ENCODE measurements around the gene BMP5.

BMP5 gene

DNA sequence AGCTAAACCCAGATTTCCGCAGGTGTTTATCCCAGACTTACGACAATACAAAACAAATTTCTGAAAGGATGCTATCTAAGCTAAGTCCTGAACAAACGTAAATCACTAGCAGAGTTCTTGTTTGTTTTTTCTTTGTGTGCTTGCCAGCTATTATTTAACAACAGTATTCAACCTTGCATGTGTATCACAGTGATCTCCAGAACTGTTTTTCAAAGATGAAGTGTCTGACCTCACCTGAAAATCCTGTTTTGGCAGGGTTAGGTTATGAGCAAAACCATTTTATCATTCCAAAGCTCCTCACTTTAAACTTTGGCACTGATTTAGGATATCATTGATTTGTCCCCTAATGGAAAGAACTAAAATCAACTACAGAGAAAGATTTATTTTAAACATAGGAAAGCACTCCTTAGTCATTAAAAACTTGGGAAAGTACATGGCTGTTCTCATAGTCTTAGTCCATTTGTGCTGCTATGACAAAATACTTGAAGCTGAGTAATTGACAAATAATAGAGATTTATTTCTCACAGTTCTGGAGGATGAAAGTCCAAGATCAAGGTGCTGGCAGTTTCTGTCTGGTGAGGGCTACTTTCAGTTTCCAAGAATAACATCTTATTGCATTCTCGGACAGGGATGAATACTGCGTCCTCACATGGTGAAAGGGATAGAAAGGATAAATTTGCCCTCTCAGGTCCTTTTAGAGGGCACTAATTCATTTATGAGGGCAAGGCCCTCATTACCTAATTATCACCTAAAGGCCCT lies 20.8 kb upstream of the BMP5 start:
- H3K4me1 Mint-ChIP-seq (ENCODE audit: low read depth): no peaks in the 10 kb centered on the region
- H3K27me3 Mint-ChIP-seq: no peaks in the 10 kb centered on the region
- H3K9me3 Mint-ChIP-seq: no peaks in the 10 kb centered on the region
- intact Hi-C loops (cut with micrococcal nuclease): no loop called here
- H3K36me3 Mint-ChIP-seq (ENCODE audit: low read depth): no peaks in the 10 kb centered on the region
- H3K4me3 Mint-ChIP-seq: no peak overlapping the region
- H3K27ac Mint-ChIP-seq: no peak overlapping the region

GRCh38 chr6:55892749-55893357 lies 17.5 kb upstream of the BMP5 start:
- H3K9me3 Mint-ChIP-seq: no peaks in the 10 kb centered on the region
- H3K27ac Mint-ChIP-seq: no peak overlapping the region
- no peak overlapping the region for H3K4me3 Mint-ChIP-seq
- intact Hi-C loops (cut with micrococcal nuclease): no loop called here
- H3K4me1 Mint-ChIP-seq (ENCODE audit: low read depth): no peaks in the 10 kb centered on the region
- H3K36me3 Mint-ChIP-seq (ENCODE audit: low read depth): no peaks in the 10 kb centered on the region
- no peaks in the 10 kb centered on the region for H3K27me3 Mint-ChIP-seq

DNA sequence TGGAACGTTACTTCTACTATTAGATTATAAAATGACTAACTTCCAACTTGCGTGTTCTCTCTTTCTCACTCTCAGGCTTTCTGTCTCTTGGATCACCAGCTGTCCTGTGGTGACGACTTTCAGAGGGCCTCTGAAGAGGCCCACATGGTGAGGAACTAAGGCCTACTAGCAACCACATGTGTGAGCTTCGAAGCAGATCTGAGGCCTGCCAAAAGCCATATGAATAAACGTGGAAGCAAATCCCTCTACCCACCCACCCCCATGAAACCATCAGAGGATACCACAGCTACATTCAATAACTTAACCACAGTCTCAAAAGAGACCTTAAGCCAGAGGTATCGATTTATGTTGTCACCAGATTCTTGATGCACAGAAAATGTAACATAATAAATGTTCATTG lies 13.5 kb upstream of the BMP5 start:
- intact Hi-C loops (cut with micrococcal nuclease): no loop called here
- no peak overlapping the region for H3K27ac Mint-ChIP-seq
- no peak overlapping the region for H3K4me3 Mint-ChIP-seq
- no peaks in the 10 kb centered on the region for H3K27me3 Mint-ChIP-seq
- no peaks in the 10 kb centered on the region for H3K9me3 Mint-ChIP-seq
- no peaks in the 10 kb centered on the region for H3K36me3 Mint-ChIP-seq (ENCODE audit: low read depth)
- H3K4me1 Mint-ChIP-seq (ENCODE audit: low read depth): no peaks in the 10 kb centered on the region

GRCh38 chr6:55886185-55886836 lies 10.9 kb upstream of the BMP5 start:
- Mint-ChIP-seq H3K27me3 (no peaks in the 10 kb centered on the region), H3K4me3 (no peak overlapping the region), H3K4me1 (ENCODE audit: low read depth) (no peaks in the 10 kb centered on the region), H3K9me3 (no peaks in the 10 kb centered on the region), H3K36me3 (ENCODE audit: low read depth) (no peaks in the 10 kb centered on the region), H3K27ac (no peak overlapping the region)
- intact Hi-C loops (cut with micrococcal nuclease): no loop called here

DNA sequence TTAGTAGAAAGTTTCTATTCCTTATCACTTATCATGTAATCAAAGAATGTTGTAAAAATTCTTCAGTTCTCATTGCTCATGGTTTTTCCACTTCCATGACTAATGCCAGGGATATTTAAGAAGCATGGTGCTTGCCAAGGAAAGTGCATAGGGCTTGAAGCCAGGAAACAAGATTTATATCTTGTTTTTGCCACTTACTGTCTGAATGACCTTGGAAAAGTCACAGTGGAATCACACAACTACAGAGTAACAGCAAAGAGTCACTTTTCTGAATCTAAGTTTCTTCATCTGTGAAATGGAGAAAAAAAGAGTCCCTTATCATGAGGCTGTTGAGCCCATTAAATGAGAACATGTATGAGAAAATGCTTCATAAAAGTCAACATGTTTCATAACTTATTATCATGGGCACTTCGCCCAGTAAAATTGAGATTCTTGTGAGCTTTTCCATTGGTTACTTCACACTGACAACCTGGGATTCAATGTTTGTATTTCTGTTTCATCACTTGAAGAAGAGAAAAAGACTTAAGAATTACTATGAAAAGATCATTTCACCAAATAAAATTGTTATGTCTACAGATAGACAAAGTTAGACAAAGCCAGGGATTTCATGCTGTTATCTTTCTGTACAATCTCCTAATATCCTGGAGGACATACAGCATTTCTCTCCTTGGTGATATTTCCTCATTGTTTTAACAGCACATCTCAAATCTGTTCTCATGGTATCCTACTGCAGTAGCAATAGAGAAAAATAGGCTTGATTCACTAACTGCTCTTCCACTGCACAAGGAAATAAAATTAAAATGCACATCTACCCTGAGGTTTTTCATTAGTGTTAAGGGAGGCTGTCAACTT lies 7.6 kb upstream of the BMP5 start:
- Mint-ChIP-seq H3K4me3 (no peak overlapping the region), H3K9me3 (no peaks in the 10 kb centered on the region), H3K27me3 (no peaks in the 10 kb centered on the region), H3K4me1 (ENCODE audit: low read depth) (no peaks in the 10 kb centered on the region), H3K27ac (no peak overlapping the region), H3K36me3 (ENCODE audit: low read depth) (no peaks in the 10 kb centered on the region)
- intact Hi-C loops (cut with micrococcal nuclease): no loop called here

- intact Hi-C loops (cut with micrococcal nuclease): no loop called here
- Mint-ChIP-seq H3K4me1 (ENCODE audit: low read depth) (no peaks in the 10 kb centered on the region), H3K27ac (no peak overlapping the region), H3K4me3 (no peak overlapping the region), H3K27me3 (no peaks in the 10 kb centered on the region), H3K9me3 (no peaks in the 10 kb centered on the region), H3K36me3 (ENCODE audit: low read depth) (no peaks in the 10 kb centered on the region)
Observed at GRCh38 chr6:55877283-55877682, 1.9 kb upstream of the BMP5 start.

DNA sequence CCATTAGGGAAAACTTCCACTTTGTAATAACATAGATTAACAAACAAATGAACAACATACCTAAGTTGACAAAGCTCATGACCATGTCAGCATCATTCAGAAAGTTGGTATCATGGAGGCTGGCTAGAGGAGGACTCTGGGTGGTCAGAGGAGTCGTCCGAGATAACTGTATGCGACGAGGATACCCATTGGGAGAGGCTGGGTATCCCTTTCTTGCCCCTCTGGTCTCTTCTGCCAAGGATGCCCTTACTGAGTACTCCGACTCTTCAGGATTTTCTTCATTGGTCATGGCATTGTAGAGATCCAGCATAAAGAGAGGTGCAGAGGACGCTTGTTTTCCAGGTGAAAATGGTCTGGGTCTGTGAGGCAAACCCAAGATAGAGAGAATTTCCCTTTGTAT lies 1.1 kb downstream of the BMP5 start:
- no peak overlapping the region for H3K4me3 Mint-ChIP-seq
- H3K4me1 Mint-ChIP-seq (ENCODE audit: low read depth): no peaks in the 10 kb centered on the region
- intact Hi-C loops (cut with micrococcal nuclease): no loop called here
- no peaks in the 10 kb centered on the region for H3K36me3 Mint-ChIP-seq (ENCODE audit: low read depth)
- H3K27me3 Mint-ChIP-seq: no peaks in the 10 kb centered on the region
- no peak overlapping the region for H3K27ac Mint-ChIP-seq
- H3K9me3 Mint-ChIP-seq: no peaks in the 10 kb centered on the region

DNA sequence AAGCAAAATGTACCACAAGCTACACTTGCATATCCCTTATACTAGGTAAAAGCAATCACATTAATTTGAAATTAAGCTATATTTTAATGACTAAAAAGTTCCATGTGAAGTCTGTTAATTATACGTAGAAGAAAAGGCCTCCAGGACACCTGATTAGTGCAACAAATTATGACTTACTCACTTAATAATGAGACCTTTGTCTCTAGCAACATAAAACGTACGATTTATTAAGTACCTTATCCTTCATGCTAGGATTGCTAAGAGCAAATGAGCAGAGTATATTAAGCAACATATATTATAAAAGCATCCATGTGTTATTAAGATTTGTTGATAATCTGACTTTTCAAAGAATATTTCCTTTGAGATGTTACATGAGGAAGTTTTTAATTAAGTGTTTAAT lies 2.5 kb downstream of the BMP5 start:
- H3K4me1 Mint-ChIP-seq (ENCODE audit: low read depth): no peaks in the 10 kb centered on the region
- H3K36me3 Mint-ChIP-seq (ENCODE audit: low read depth): no peaks in the 10 kb centered on the region
- no peak overlapping the region for H3K4me3 Mint-ChIP-seq
- no peaks in the 10 kb centered on the region for H3K9me3 Mint-ChIP-seq
- intact Hi-C loops (cut with micrococcal nuclease): no loop called here
- H3K27me3 Mint-ChIP-seq: no peaks in the 10 kb centered on the region
- H3K27ac Mint-ChIP-seq: no peak overlapping the region

DNA sequence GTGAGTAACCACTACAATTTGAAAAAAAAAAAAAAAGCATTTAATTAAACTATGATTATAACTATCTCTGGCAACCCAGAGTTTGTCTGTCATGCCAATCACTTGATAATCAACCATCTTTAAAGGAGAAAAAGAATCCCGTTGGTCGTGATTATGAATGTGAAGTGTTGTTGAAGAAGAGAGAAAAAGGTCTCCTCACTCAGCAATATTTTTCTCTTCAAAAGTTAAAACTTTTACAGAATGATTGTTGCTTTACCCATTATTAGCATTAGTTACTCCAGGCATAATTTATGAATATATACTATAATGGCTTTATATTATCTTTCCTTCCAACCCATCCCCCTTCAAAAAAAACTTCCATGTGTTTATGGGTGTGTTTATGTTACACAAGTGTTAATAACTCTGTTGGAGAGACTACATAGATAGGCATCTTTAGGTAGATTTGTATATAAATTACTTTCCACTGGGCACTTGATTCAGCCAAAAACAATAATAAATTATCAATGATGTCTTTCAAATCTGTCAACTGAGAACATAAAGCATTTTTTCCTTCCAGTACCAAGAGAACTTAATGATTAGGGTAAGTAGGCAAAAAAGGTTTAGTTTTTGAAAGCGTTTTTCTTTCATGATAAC lies 5.1 kb downstream of the BMP5 start:
- Mint-ChIP-seq H3K4me1 (ENCODE audit: low read depth) (no peaks in the 10 kb centered on the region), H3K27ac (no peak overlapping the region), H3K27me3 (no peaks in the 10 kb centered on the region), H3K4me3 (no peak overlapping the region), H3K9me3 (no peaks in the 10 kb centered on the region), H3K36me3 (ENCODE audit: low read depth) (no peaks in the 10 kb centered on the region)
- intact Hi-C loops (cut with micrococcal nuclease): no loop called here

DNA sequence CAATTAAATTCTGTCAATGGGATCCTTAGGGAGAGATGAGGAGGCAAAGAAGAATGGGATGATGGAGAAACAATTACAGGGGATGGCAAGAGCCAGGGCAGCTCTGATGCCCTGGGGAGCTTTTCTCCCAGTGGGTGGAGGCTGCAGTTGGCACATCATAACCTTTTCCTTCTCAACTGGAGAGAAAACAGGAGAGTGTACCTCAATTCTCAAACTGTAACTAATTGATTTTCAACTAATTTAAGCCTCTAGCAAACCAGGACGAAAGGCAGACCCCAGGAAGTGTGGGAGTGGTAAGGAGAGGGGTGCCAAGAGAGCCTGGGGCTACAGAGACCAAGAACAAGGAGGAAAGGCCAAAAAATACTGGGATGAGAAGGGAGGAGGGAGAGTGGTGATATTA lies 5.7 kb downstream of the BMP5 start:
- intact Hi-C loops (cut with micrococcal nuclease): no loop called here
- H3K27ac Mint-ChIP-seq: no peak overlapping the region
- no peak overlapping the region for H3K4me3 Mint-ChIP-seq
- H3K4me1 Mint-ChIP-seq (ENCODE audit: low read depth): no peaks in the 10 kb centered on the region
- H3K27me3 Mint-ChIP-seq: no peaks in the 10 kb centered on the region
- no peaks in the 10 kb centered on the region for H3K36me3 Mint-ChIP-seq (ENCODE audit: low read depth)
- H3K9me3 Mint-ChIP-seq: no peaks in the 10 kb centered on the region

GRCh38 chr6:55868771-55869479 lies 6.5 kb downstream of the BMP5 start:
- Mint-ChIP-seq H3K4me1 (ENCODE audit: low read depth) (no peaks in the 10 kb centered on the region), H3K36me3 (ENCODE audit: low read depth) (no peaks in the 10 kb centered on the region), H3K27ac (no peak overlapping the region), H3K4me3 (no peak overlapping the region), H3K9me3 (no peaks in the 10 kb centered on the region), H3K27me3 (no peaks in the 10 kb centered on the region)
- intact Hi-C loops (cut with micrococcal nuclease): no loop called here

DNA sequence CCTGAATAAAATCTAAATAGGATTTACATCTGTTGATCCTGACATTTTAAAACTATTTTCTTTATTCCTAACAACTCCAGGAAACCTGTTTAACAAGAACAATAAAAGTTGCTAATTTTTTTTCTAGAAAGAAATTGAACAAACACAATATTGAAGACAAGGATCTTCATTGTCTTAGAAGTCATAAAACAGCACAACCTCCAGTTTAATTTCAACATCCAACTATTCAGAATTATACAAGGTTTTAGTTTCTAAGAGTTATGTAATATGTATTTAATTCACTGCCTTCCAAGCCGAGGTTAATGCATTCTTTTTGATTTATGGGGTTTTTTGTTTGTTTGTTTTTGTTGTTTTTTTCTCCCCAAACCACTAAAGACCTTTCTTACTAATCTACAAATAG lies 7.2 kb downstream of the BMP5 start:
- H3K36me3 Mint-ChIP-seq (ENCODE audit: low read depth): no peaks in the 10 kb centered on the region
- no peak overlapping the region for H3K4me3 Mint-ChIP-seq
- H3K27ac Mint-ChIP-seq: no peak overlapping the region
- H3K4me1 Mint-ChIP-seq (ENCODE audit: low read depth): no peaks in the 10 kb centered on the region
- intact Hi-C loops (cut with micrococcal nuclease): no loop called here
- no peaks in the 10 kb centered on the region for H3K27me3 Mint-ChIP-seq
- H3K9me3 Mint-ChIP-seq: no peaks in the 10 kb centered on the region

- no peak overlapping the region for H3K4me3 Mint-ChIP-seq
- H3K27me3 Mint-ChIP-seq: no peaks in the 10 kb centered on the region
- no peak overlapping the region for H3K27ac Mint-ChIP-seq
- intact Hi-C loops (cut with micrococcal nuclease): no loop called here
- no peaks in the 10 kb centered on the region for H3K4me1 Mint-ChIP-seq (ENCODE audit: low read depth)
- no peaks in the 10 kb centered on the region for H3K36me3 Mint-ChIP-seq (ENCODE audit: low read depth)
- no peaks in the 10 kb centered on the region for H3K9me3 Mint-ChIP-seq
Observed at GRCh38 chr6:55866128-55866527, 9.3 kb downstream of the BMP5 start.

Data from dendritic cell treated with granulocyte-macrophage colony-stimulating factor and Interleukin-4, amounts not matched to agents 40 ng/mL and 50 ng/mL, for 4 days (primary cell).